GM12864 (cell line): ENCODE results near the gene ECEL1.

Source experiments
- DNase-seq: peaks from one replicate; pipeline ENCODE4 v3.0.0-alpha.2; 2011; ENCODE audit warnings: low read depth
- H3K4me3 ChIP-seq: 2 replicates; pipeline ENCODE4 v1.5.1; 2011; ENCODE audit warnings: mild to moderate bottlenecking, low read depth, low read length, control low read depth
- TF ChIP-seq, protein P1 (sequence below): IDR thresholded peaks from 2 replicates; pipeline ENCODE4 v1.5.1; 2011; ENCODE audit warnings: low read depth, mild to moderate bottlenecking, moderate library complexity, low read length, control low read depth, inconsistent platforms; ENCODE audit errors: missing control alignments

ECEL1 gene

GRCh38 chr2:232504438-232504837, 16.8 kb upstream of the ECEL1 start:
- DNase-seq, result no peak
- H3K4me3 ChIP-seq, result no peak overlapping the region
- TF ChIP-seq, protein P1, sequence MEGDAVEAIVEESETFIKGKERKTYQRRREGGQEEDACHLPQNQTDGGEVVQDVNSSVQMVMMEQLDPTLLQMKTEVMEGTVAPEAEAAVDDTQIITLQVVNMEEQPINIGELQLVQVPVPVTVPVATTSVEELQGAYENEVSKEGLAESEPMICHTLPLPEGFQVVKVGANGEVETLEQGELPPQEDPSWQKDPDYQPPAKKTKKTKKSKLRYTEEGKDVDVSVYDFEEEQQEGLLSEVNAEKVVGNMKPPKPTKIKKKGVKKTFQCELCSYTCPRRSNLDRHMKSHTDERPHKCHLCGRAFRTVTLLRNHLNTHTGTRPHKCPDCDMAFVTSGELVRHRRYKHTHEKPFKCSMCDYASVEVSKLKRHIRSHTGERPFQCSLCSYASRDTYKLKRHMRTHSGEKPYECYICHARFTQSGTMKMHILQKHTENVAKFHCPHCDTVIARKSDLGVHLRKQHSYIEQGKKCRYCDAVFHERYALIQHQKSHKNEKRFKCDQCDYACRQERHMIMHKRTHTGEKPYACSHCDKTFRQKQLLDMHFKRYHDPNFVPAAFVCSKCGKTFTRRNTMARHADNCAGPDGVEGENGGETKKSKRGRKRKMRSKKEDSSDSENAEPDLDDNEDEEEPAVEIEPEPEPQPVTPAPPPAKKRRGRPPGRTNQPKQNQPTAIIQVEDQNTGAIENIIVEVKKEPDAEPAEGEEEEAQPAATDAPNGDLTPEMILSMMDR, result no peak

DNA sequence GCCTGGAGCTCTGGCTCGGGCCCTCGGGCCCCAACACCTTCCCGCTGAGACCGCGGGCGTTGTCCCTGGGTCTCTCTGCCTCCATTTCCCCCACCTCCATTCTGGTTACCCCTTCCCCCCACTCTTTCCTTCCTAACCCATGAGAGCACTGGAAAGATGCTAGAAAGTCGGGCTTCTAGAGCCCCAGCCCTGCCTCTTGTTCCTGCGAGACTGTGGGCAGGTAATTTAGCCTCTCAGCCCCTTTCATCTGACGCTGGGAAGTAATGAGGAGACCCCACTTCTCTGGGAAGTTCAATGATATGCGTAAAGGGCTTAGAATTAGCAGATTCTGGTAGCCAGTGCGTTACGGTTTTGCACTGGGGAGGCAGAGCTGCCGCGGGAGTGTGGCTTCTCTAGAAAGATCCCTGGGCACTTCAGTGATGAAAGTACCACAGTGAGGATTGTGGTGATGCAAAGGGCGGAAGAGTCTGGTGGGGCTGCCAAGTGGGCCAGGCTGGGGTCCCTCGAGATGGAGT, 16.2 kb upstream of the ECEL1 start:
- no peak overlapping the region for H3K4me3 ChIP-seq
- TF ChIP-seq, protein P1, result no peak
- DNase-seq, result no peak

DNA sequence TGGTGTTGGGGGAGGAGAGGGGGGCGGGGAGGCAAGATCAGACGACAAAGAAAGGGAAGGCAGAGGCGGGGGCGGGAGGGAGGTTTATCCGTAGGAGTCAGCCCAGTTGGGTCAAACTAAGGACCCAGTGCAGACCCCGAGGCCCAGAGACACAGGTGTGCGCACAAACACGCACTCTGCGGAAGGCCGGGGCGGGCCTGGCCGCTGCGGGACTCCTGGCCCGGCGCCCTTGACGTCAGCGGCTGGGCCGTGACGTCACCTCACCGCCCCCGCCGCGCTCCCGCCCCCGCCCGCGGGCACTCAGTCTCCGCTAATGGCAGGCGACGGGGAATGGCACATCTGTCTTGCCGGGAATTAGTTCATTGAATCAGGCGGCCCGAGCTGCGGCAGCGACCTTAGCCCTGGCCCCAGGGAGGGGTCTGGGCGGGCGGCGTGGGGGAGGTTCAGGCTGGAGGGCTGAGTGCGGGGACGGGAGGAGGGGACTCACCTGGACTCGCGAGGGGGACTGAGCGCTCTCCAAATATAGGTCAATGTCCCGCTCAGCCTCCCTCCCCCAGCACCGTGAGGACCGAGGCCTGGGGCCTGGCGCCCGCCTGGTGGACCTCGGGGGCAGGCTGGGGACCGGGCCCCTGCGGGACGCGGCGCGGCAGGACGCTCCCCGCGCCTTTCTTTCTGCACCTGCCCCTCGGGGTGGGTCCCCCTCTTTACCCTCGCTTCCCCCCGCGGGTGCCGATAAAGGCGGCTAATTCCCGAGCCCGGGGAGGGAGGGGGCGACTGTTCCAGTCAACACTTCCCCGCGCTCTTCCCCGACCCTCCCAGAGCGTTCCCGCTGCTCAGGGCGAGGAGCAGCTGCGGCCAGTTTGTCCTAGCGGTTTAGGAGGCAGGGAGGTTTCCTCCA, 15.5 kb upstream of the ECEL1 start:
- TF ChIP-seq, protein P1, result no peak
- DNase-seq, result no peak
- no peak overlapping the region for H3K4me3 ChIP-seq

GRCh38 chr2:232502511-232502910, 14.9 kb upstream of the ECEL1 start:
- no peak for DNase-seq
- TF ChIP-seq, protein P1, result no peak
- H3K4me3 ChIP-seq, result no peak overlapping the region

DNA sequence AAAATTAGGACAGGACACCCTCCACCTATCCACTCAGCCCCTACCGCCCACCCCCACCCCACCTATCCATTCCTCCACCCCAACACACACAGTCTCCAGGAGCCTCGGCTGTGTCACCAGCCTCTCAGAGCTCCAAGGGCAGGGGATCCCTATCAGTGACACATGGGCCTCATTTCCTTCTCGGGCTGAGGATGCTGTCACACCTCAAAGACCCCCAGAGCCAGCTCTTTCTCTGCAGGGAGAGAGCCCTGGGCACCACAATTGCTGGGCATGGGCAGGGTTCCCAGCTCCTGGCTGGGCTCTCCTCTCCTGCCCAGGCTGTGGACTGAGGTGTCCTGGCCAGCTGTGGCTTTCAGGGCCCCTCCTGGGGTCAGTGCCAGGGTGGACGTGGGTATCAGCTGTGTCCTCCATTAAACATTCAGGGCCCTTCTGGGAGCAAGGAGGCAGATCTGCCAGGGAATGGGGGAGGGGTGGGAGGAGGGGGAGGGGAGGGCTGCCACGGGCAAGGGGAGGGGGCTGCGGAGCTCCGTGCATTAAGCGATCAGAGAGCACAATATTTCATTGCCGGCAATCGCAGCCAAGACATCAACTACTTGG, 14.3 kb upstream of the ECEL1 start:
- TF ChIP-seq, protein P1, result no peak
- DNase-seq, result no peak
- no peak overlapping the region for H3K4me3 ChIP-seq

DNA sequence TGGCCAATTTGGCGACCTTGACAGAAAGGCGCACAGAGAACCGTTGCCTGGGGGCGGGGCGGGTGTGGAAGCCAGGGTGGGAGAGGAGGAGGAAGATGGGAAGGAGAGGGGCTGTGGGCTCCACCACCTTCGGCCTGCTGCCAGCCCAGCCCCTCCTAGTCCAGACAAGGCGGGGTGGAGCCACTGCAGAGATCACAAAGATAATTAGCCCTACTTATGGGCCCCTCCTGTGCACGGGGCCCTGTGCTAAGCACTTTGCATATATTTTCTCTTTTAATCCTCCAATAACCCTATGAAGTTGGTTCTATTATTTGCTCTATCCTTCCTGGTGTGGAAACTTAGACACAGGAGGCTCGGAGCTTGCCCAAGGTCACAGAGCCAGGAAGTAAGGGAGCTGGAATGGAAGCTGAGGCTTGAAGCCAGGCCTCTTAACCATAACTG, 13.7 kb upstream of the ECEL1 start:
- H3K4me3 ChIP-seq, result no peak overlapping the region
- TF ChIP-seq, protein P1, result no peak
- no peak for DNase-seq
